Endothelial cell of umbilical vein (primary cell): ENCODE measurements around the gene DXO. TPM values are rescaled to one million over a fixed set of nuclear protein-coding genes. Genes with fewer than 3 reads are reported as not detected.
A peak's percentile ranks its signal among the peaks of the same experiment; 100 is the strongest.
"Not testable (repeated sequence)": the region's sequence is repeated elsewhere in the genome, so short reads cannot be mapped to it uniquely, and the experiment has no call there.

ENCODE experiments used
- BruUV-seq: library from RNA; stranded (reverse); fragments of 400-500 nt; replicated peaks from 2 replicates; lab custom pipeline; 2021; lab: Mats Ljungman, UMichigan
- CTCF ChIA-PET: fragments of 300-600, 350-600 bp; sonication (Branson Sonifier 250); formaldehyde crosslinking; loops from one replicate; lab custom pipeline; 2021; ENCODE audit warnings: antibody characterized with exemption, inconsistent platforms; lab: Charles Lee
- POLR2A ChIA-PET: fragments of 300-600, 350-600 bp; sonication (Branson Sonifier 250); formaldehyde crosslinking; loops from one replicate; lab custom pipeline; 2021; ENCODE audit warnings: antibody characterized with exemption, inconsistent platforms; lab: Charles Lee
- DNase-seq: peaks from one replicate; pipeline ENCODE4 v3.0.0-alpha.2; 2011; ENCODE audit warnings: low read depth, low spot score
- FAIRE-seq: peaks from 2 replicates; lab custom pipeline; 2011; peaks lifted over from hg19 to GRCh38; lab: Jason Lieb, UNC
- H2AFZ ChIP-seq: 2 replicates; pipeline ENCODE4 v1.6.0; 2012; ENCODE audit warnings: low read depth, low read length, control low read depth, inconsistent platforms
- H3K27ac ChIP-seq: 2 replicates; pipeline ENCODE4 v1.5.1; 2011; ENCODE audit warnings: low read depth, mild to moderate bottlenecking, control low read depth, low read length, moderate library complexity; ENCODE audit not compliant: insufficient read depth
- H3K27me3 ChIP-seq, 2 experiments: 2 replicates each; pipeline versions ENCODE4 v1.6.0 to v1.6.1; 2011; ENCODE audit warnings: low read length in 2 of 2, mixed read lengths in 1 of 2; ENCODE audit not compliant: control insufficient read depth in 2 of 2, insufficient read depth in 2 of 2
- H3K36me3 ChIP-seq, 2 experiments: 2 replicates in 1 of 2; 3 replicates in 1 of 2; pipeline ENCODE4 v1.5.1; 2011; ENCODE audit warnings: low read length in 2 of 2, mild to moderate bottlenecking in 1 of 2, moderate library complexity in 1 of 2; ENCODE audit not compliant: control insufficient read depth in 2 of 2, insufficient read depth in 2 of 2; ENCODE audit errors: extremely low read depth in 1 of 2
- H3K4me1 ChIP-seq: 3 replicates; pipeline ENCODE4 v1.5.1; 2011; ENCODE audit warnings: mild to moderate bottlenecking, low read length; ENCODE audit not compliant: control insufficient read depth, insufficient read depth; ENCODE audit errors: extremely low read depth
- H3K4me2 ChIP-seq: 2 replicates; pipeline ENCODE4 v1.6.1; 2011; ENCODE audit warnings: low read length, control low read depth, mixed read lengths; ENCODE audit not compliant: insufficient read depth
- H3K4me3 ChIP-seq, 3 experiments: fragments of 200-600 bp in 1 of 3; sonication (generic), shearing (Covaris generic) in 1 of 3; replicated peaks in 1 of 3; 2 replicates each; pipeline ENCODE4 v1.5.1; 2011 to 2016; ENCODE audit warnings: control low read depth in 3 of 3, low read length in 3 of 3, mild to moderate bottlenecking in 2 of 3, inconsistent platforms in 1 of 3, low read depth in 1 of 3, moderate library complexity in 1 of 3; ENCODE audit not compliant: insufficient read depth in 1 of 3
- H3K79me2 ChIP-seq: 2 replicates; pipeline ENCODE4 v1.6.0; 2012; ENCODE audit warnings: low read length, inconsistent platforms; ENCODE audit not compliant: control insufficient read depth, insufficient read depth
- H3K9ac ChIP-seq: replicated peaks from 2 replicates; pipeline ENCODE3; 2011; ENCODE audit warnings: low read length, control low read depth; ENCODE audit not compliant: insufficient read depth; ENCODE audit errors: extremely low read depth
- H3K9me1 ChIP-seq: replicated peaks from 3 replicates; pipeline ENCODE4 v1.6.0; 2011; ENCODE audit warnings: mild to moderate bottlenecking, low read length; ENCODE audit not compliant: control insufficient read depth, insufficient read depth; ENCODE audit errors: extremely low read depth
- H3K9me3 ChIP-seq: replicated peaks from 2 replicates; pipeline ENCODE4 v1.5.1; 2012; ENCODE audit warnings: low read length, inconsistent platforms; ENCODE audit not compliant: control insufficient read depth, insufficient read depth
- H4K20me1 ChIP-seq: replicated peaks from 2 replicates; pipeline ENCODE3; 2011; ENCODE audit warnings: mild to moderate bottlenecking, low read length; ENCODE audit not compliant: control insufficient read depth, insufficient read depth; ENCODE audit errors: extremely low read depth
- dilution Hi-C: fragments of 300-500 bp; cut with MboI; formaldehyde crosslinking; loops from one replicate; pipeline ENCODE4 v1.15.0; 2019; ENCODE audit warnings: low sequenced_read_pairs; ENCODE audit not compliant: extremely low pct_ligation_motif_present
- intact Hi-C: fragments of 100-400 bp; cut with micrococcal nuclease; formaldehyde crosslinking; loops from one replicate; pipeline ENCODE4 v1.10.0; 2022
- polyA plus RNA-seq, 4 experiments: library from polyadenylated mRNA; depleted of rRNA in 3 of 4; stranded (reverse) in 3 of 4; unstranded in 1 of 4; fragments of >200 nt; gene quantifications; 2 replicates each; pipeline versions ENCODE4 v1.2.1 to v1.2.3, GENCODE V29; 2011 to 2012; ENCODE audit warnings: missing spikeins in 1 of 4
- total RNA-seq: library from RNA; stranded (reverse); gene quantifications from 2 replicates; pipeline ENCODE4 v1.2.3, GENCODE V29; 2021

The DXO gene
- total and polyA plus RNA-seq, 2 donors (not counting 3 experiments of a cell fraction or from before 2014, with no cell fraction given): 20.7 to 34.9 TPM

DNA sequence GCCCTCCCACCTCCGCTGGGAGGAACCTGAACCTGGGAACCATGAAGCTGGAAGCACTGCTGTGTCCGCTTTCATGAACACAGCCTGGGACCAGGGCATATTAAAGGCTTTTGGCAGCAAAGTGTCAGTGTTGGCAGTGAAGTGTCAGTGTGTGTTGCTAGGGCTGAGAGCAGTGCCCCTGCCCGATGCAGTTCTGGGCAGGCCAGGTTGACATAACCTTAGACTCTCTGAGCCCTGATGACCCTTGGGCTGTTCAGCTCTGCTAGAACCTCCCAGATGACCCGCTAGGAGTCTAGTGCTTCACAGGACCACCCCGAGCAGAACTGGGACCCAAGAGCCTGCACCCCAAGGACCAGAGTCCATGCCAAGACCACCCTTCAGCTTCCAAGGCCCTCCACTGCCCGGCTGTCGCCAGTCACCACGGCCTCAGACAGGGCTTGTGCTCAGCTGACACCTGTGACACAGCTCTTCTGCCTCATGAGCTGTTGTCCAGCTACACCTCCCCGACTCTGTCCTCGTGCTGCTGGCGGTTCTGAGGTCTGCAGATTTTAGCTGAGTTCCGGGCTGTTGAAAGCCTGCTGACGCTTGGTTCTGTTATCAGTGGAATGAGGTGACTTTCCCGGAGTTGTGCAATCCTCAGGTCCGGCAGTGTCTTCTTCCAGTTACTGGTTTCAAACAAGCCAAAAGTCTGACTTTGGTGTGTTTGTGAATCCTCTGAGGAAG is 30.8 kb upstream of the DXO start:
- DNase-seq, H3K9me3 ChIP-seq, H3K4me1 ChIP-seq, H3K79me2 ChIP-seq, H3K27ac ChIP-seq, intact Hi-C loops, H4K20me1 ChIP-seq, CTCF ChIA-PET, H3K9ac ChIP-seq, H3K4me2 ChIP-seq, dilution Hi-C loops, H3K4me3 ChIP-seq, H3K9me1 ChIP-seq, H3K36me3 ChIP-seq, BruUV-seq, H2AFZ ChIP-seq, POLR2A ChIA-PET, H3K27me3 ChIP-seq: not testable (repeated sequence)
- peak; percentile 54 for FAIRE-seq

- POLR2A ChIA-PET, dilution Hi-C loops, FAIRE-seq, DNase-seq, H3K9me3 ChIP-seq, H3K79me2 ChIP-seq, CTCF ChIA-PET, H4K20me1 ChIP-seq, H3K36me3 ChIP-seq, H3K9ac ChIP-seq, intact Hi-C loops, H3K9me1 ChIP-seq, H3K27ac ChIP-seq, H3K4me1 ChIP-seq, H3K27me3 ChIP-seq, H3K4me3 ChIP-seq, BruUV-seq, H3K4me2 ChIP-seq, H2AFZ ChIP-seq: not testable (repeated sequence)
Observed at GRCh38 chr6:31996385-31996784, 24.4 kb upstream of the DXO start.

GRCh38 chr6:31994421-31994820 is 22.5 kb upstream of the DXO start:
- BruUV-seq, H3K4me3 ChIP-seq, H3K9me3 ChIP-seq, dilution Hi-C loops, H3K36me3 ChIP-seq, H3K79me2 ChIP-seq, H3K4me1 ChIP-seq, H3K27me3 ChIP-seq, H3K9ac ChIP-seq, intact Hi-C loops, H3K9me1 ChIP-seq, H3K4me2 ChIP-seq, H4K20me1 ChIP-seq, POLR2A ChIA-PET, DNase-seq, H3K27ac ChIP-seq, H2AFZ ChIP-seq, CTCF ChIA-PET, FAIRE-seq: not testable (repeated sequence)

GRCh38 chr6:31989363-31989762 is 17.4 kb upstream of the DXO start:
- intact Hi-C loops, H3K4me1 ChIP-seq, H3K27ac ChIP-seq, H3K9ac ChIP-seq, dilution Hi-C loops, H4K20me1 ChIP-seq, FAIRE-seq, H3K27me3 ChIP-seq, H3K79me2 ChIP-seq, DNase-seq, POLR2A ChIA-PET, H3K4me2 ChIP-seq, H3K36me3 ChIP-seq, H3K9me1 ChIP-seq, CTCF ChIA-PET, H3K4me3 ChIP-seq, BruUV-seq, H2AFZ ChIP-seq, H3K9me3 ChIP-seq: not testable (repeated sequence)
